GM12878 (cell line): ENCODE data around the gene PSMC4. TPM values are rescaled to one million over a fixed set of nuclear protein-coding genes. Genes with fewer than 3 reads are reported as not detected.

Experiments used
- EZH2 ChIP-seq: IDR thresholded peaks from 2 replicates; pipeline ENCODE4 v1.6.1; 2012; ENCODE audit warnings: low read depth, mild to moderate bottlenecking, control low read depth, inconsistent platforms, low read length, borderline replicate concordance; ENCODE audit not compliant: control insufficient read depth
- HCFC1 ChIP-seq: fragments of 150-350 bp; IDR thresholded peaks from 2 replicates; pipeline ENCODE4 v1.6.1; 2014; ENCODE audit warnings: low read length
- MXI1 ChIP-seq: fragments of 150-350 bp; IDR thresholded peaks from 2 replicates; pipeline ENCODE4 v1.6.1; 2011; ENCODE audit warnings: low read depth, mild to moderate bottlenecking, inconsistent platforms, low read length, improper control_type of control experiment
- NBN ChIP-seq: fragments of 450-650 bp; IDR thresholded peaks from 2 replicates; pipeline ENCODE4 v1.6.1; 2016
- PKNOX1 ChIP-seq: fragments of 450-650 bp; IDR thresholded peaks from 2 replicates; pipeline ENCODE4 v1.6.1; 2016; ENCODE audit warnings: mild to moderate bottlenecking
- RAD51 ChIP-seq: fragments of 450-650 bp; IDR thresholded peaks from 2 replicates; pipeline ENCODE4 v1.6.1; 2016; ENCODE audit warnings: moderate library complexity, mild to moderate bottlenecking, inconsistent platforms
- SMC3 ChIP-seq: IDR thresholded peaks from 2 replicates; pipeline ENCODE4 v1.6.1; 2011; ENCODE audit warnings: low read length, improper control_type of control experiment, borderline replicate concordance
- ZBTB40 ChIP-seq: fragments of 450-650 bp; IDR thresholded peaks from 2 replicates; pipeline ENCODE4 v1.6.1; 2016; ENCODE audit warnings: mild to moderate bottlenecking, moderate library complexity, borderline replicate concordance
- ZZZ3 ChIP-seq: IDR thresholded peaks from 2 replicates; pipeline ENCODE4 v1.6.1; 2011; ENCODE audit warnings: low read depth; ENCODE audit not compliant: control insufficient read depth, insufficient read length
- polyA plus RNA-seq, 11 experiments: library from polyadenylated mRNA; depleted of rRNA in 4 of 11; unstranded in 6 of 11; stranded (reverse) in 5 of 11; fragments of >200 nt; fragmentation: Nextera tagmentation in 4 of 11; fragmentation: Illumina TruSeq in 1 of 11; extraction: Ambion mirVana in 4 of 11; extraction: Trizol in 1 of 11; gene quantifications; 1 replicate in 1 of 11; 2 replicates in 10 of 11; pipeline versions ENCODE4 v1.2.1 to v1.2.3, GENCODE V29; 2011 to 2016; ENCODE audit warnings: inconsistent platforms in 2 of 11, missing spikeins in 2 of 11, low read depth in 1 of 11
- total RNA-seq, 4 experiments: library from RNA; depleted of rRNA in 3 of 4; stranded (reverse); fragments of >200 nt in 3 of 4; fragmentation: Illumina TruSeq in 1 of 4; extraction: Trizol in 1 of 4; gene quantifications; 2 replicates each; pipeline versions ENCODE4 v1.2.1 to v1.2.3, GENCODE V29; 2013 to 2021
- TF ChIP-seq, protein P1 (sequence below): fragments of 450-650 bp; IDR thresholded peaks from 2 replicates; pipeline ENCODE4 v1.6.1; 2017; ENCODE audit warnings: mild to moderate bottlenecking, moderate library complexity
- TF ChIP-seq, protein P2 (sequence below): fragments of 450-650 bp; IDR thresholded peaks from 2 replicates; pipeline ENCODE4 v1.6.1; 2017; ENCODE audit warnings: mild to moderate bottlenecking, low read depth, inconsistent platforms; ENCODE audit not compliant: poor library complexity, severe bottlenecking
- TF ChIP-seq, protein P3 (sequence below): IDR thresholded peaks from 2 replicates; pipeline ENCODE4 v1.6.1; 2011; ENCODE audit warnings: borderline replicate concordance, low read depth, mild to moderate bottlenecking, moderate library complexity, low read length; ENCODE audit not compliant: insufficient read depth, poor library complexity, severe bottlenecking

The PSMC4 gene
- total and polyA plus RNA-seq, 10 of the 15 experiments (the other 5 are each of a cell fraction or from before 2014, with no cell fraction given) = 55.2 to 328 (median 127) TPM

DNA sequence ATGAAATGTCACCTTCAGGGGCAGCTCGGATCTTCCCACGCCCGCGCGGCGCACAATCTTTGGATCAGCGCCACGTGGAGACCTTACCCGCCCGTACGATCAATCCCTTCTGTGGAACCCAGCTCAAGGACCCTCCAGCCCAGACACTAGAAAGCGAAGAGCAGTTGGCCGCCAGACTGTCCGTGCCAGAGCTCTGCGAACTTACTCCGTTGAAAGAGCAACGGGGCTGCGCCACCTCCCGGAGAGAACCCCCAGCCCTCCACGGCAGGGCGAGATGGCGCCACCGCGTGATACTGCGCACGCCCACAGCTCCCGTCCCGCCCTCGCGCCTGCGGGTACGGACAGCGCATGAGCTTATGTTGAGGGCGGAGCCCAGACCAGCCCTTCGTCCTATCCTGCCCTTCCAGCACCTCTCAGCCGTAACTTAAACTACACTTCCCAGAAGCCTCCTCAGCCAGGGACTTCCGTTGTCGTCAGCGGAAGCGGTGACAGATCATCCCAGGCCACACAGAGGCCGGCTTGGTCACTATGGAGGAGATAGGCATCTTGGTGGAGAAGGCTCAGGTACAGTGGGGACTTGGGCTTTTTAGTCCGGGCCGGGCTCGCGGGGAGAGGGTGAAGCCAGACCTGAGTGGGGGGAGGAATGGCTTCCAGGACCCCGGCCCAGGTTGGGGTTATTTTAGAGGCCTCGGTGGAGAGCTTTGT, at the start of gene PSMC4 (continued):
- TF ChIP-seq, protein P1, sequence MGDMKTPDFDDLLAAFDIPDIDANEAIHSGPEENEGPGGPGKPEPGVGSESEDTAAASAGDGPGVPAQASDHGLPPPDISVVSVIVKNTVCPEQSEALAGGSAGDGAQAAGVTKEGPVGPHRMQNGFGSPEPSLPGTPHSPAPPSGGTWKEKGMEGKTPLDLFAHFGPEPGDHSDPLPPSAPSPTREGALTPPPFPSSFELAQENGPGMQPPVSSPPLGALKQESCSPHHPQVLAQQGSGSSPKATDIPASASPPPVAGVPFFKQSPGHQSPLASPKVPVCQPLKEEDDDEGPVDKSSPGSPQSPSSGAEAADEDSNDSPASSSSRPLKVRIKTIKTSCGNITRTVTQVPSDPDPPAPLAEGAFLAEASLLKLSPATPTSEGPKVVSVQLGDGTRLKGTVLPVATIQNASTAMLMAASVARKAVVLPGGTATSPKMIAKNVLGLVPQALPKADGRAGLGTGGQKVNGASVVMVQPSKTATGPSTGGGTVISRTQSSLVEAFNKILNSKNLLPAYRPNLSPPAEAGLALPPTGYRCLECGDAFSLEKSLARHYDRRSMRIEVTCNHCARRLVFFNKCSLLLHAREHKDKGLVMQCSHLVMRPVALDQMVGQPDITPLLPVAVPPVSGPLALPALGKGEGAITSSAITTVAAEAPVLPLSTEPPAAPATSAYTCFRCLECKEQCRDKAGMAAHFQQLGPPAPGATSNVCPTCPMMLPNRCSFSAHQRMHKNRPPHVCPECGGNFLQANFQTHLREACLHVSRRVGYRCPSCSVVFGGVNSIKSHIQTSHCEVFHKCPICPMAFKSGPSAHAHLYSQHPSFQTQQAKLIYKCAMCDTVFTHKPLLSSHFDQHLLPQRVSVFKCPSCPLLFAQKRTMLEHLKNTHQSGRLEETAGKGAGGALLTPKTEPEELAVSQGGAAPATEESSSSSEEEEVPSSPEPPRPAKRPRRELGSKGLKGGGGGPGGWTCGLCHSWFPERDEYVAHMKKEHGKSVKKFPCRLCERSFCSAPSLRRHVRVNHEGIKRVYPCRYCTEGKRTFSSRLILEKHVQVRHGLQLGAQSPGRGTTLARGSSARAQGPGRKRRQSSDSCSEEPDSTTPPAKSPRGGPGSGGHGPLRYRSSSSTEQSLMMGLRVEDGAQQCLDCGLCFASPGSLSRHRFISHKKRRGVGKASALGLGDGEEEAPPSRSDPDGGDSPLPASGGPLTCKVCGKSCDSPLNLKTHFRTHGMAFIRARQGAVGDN = peak; percentile 34; the same call in 1 of the 2 replicates
- TF ChIP-seq SMC3 (peak; percentile 95), ZZZ3 (no peak), NBN (peak; percentile 80), ZBTB40 (peak; percentile 96), EZH2 (no peak), MXI1 (peak; percentile 21), PKNOX1 (peak; percentile 71), HCFC1 (peak; percentile 96), RAD51 (no peak)
- TF ChIP-seq, protein P2, sequence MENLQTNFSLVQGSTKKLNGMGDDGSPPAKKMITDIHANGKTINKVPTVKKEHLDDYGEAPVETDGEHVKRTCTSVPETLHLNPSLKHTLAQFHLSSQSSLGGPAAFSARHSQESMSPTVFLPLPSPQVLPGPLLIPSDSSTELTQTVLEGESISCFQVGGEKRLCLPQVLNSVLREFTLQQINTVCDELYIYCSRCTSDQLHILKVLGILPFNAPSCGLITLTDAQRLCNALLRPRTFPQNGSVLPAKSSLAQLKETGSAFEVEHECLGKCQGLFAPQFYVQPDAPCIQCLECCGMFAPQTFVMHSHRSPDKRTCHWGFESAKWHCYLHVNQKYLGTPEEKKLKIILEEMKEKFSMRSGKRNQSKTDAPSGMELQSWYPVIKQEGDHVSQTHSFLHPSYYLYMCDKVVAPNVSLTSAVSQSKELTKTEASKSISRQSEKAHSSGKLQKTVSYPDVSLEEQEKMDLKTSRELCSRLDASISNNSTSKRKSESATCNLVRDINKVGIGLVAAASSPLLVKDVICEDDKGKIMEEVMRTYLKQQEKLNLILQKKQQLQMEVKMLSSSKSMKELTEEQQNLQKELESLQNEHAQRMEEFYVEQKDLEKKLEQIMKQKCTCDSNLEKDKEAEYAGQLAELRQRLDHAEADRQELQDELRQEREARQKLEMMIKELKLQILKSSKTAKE = peak; percentile 69
- TF ChIP-seq, protein P3, sequence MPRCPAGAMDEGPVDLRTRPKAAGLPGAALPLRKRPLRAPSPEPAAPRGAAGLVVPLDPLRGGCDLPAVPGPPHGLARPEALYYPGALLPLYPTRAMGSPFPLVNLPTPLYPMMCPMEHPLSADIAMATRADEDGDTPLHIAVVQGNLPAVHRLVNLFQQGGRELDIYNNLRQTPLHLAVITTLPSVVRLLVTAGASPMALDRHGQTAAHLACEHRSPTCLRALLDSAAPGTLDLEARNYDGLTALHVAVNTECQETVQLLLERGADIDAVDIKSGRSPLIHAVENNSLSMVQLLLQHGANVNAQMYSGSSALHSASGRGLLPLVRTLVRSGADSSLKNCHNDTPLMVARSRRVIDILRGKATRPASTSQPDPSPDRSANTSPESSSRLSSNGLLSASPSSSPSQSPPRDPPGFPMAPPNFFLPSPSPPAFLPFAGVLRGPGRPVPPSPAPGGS = no peak
